ENCODE data around the gene AS3MT. TPM values are rescaled to one million over a fixed set of nuclear protein-coding genes. Genes with fewer than 3 reads are reported as not detected.

AS3MT gene
- total and polyA plus RNA-seq, 2 experiments from 2014 or later = 6.6 to 16.2 TPM

GRCh38 chr10:102894466-102895213 is 25.4 kb downstream of the AS3MT start:
- Histone ChIP-seq H3K36me3 (no peaks in the 10 kb centered on the region), H3K27me3 (no peaks in the 10 kb centered on the region), H3K4me1 (ENCODE audit: low read depth) (no peaks in the 10 kb centered on the region), H3K27ac (no peak overlapping the region), H3K4me3 (no peak overlapping the region), H3K9me3 (ENCODE audit: low read depth) (no peaks in the 10 kb centered on the region)
- DNase-seq (ENCODE audit: low read depth in 1 of 2, low spot score in 1 of 2) = no peak
- TF ChIP-seq CTCF (IDR thresholded peaks at IDR 0.05; ENCODE audit: low read depth, low read length) = no peak

- Histone ChIP-seq H3K27ac (no peak overlapping the region), H3K4me3 (no peak overlapping the region), H3K4me1 (ENCODE audit: low read depth) (no peaks in the 10 kb centered on the region), H3K36me3 (no peaks in the 10 kb centered on the region), H3K27me3 (no peaks in the 10 kb centered on the region), H3K9me3 (ENCODE audit: low read depth) (no peaks in the 10 kb centered on the region)
- TF ChIP-seq CTCF (IDR thresholded peaks at IDR 0.05; ENCODE audit: low read depth, low read length) = no peak
- no peak for DNase-seq (ENCODE audit: low read depth in 1 of 2, low spot score in 1 of 2)
Observed at GRCh38 chr10:102900006-102900405, 30.7 kb downstream of the AS3MT start.

GRCh38 chr10:102904346-102904745 is 35.1 kb downstream of the AS3MT start:
- no peak for TF ChIP-seq CTCF (IDR thresholded peaks at IDR 0.05; ENCODE audit: low read depth, low read length)
- no peak for DNase-seq (ENCODE audit: low read depth in 1 of 2, low spot score in 1 of 2)
- Histone ChIP-seq H3K4me3 (no peak overlapping the region), H3K27ac (no peak overlapping the region), H3K36me3 (no peaks in the 10 kb centered on the region), H3K4me1 (ENCODE audit: low read depth) (no peaks in the 10 kb centered on the region), H3K9me3 (ENCODE audit: low read depth) (no peaks in the 10 kb centered on the region), H3K27me3 (no peaks in the 10 kb centered on the region)

- Histone ChIP-seq H3K36me3 (no peaks in the 10 kb centered on the region), H3K4me3 (no peak overlapping the region), H3K4me1 (ENCODE audit: low read depth) (no peaks in the 10 kb centered on the region), H3K9me3 (ENCODE audit: low read depth) (no peaks in the 10 kb centered on the region), H3K27me3 (no peaks in the 10 kb centered on the region), H3K27ac (no peak overlapping the region)
- DNase-seq (ENCODE audit: low read depth in 1 of 2, low spot score in 1 of 2) = no peak
- TF ChIP-seq CTCF (IDR thresholded peaks at IDR 0.05; ENCODE audit: low read depth, low read length) = no peak
Observed at GRCh38 chr10:102906507-102906906, 37.2 kb downstream of the AS3MT start.

GRCh38 chr10:102914781-102915180 is 45.5 kb downstream of the AS3MT start:
- Histone ChIP-seq H3K27ac (no peak overlapping the region), H3K27me3 (peaks cover 9% of the 10 kb centered on the region), H3K9me3 (ENCODE audit: low read depth) (no peaks in the 10 kb centered on the region), H3K4me1 (ENCODE audit: low read depth) (peaks cover 4% of the 10 kb centered on the region), H3K4me3 (no peak overlapping the region), H3K36me3 (no peaks in the 10 kb centered on the region)
- DNase-seq (ENCODE audit: low read depth in 1 of 2, low spot score in 1 of 2) = no peak
- no peak for TF ChIP-seq CTCF (IDR thresholded peaks at IDR 0.05; ENCODE audit: low read depth, low read length)
